Measurements from ENCODE around the gene RAB8B. TPM values are rescaled to one million over a fixed set of nuclear protein-coding genes. Genes with fewer than 3 reads are reported as not detected.

RAB8B gene
- total and polyA plus RNA-seq, 2 of the 13 experiments (the other 11 are each of a cell fraction or from before 2014, with no cell fraction given): 6.8 to 14.2 TPM

- TF ChIP-seq FOSL1 (CRISPR knock-in tag; IDR thresholded peaks at IDR 0.05; ENCODE audit: borderline replicate concordance): 0 out of 2 replicates have a peak, but pooled peaks have one; percentile 53
- peak; percentile 80; the same call in 1 of the 2 replicates for TF ChIP-seq ZFAT (CRISPR knock-in tag; conservative IDR thresholded peaks at IDR 0.05)
- peak; percentile 59; the same call in 1 of the 2 replicates for TF ChIP-seq BRCA1 (CRISPR knock-in tag; IDR thresholded peaks at IDR 0.05)
- peak; percentile 81; the same call in 1 of the 2 replicates for TF ChIP-seq ZNF292 (CRISPR knock-in tag; IDR thresholded peaks at IDR 0.05; ENCODE audit: borderline replicate concordance, low read depth)
- no peak for TF ChIP-seq CEBPZ (IDR thresholded peaks at IDR 0.05; ENCODE audit: low read length)
- TF ChIP-seq CEBPG (CRISPR knock-in tag; IDR thresholded peaks at IDR 0.05): peak; percentile 24; the same call in 1 of the 2 replicates
- TF ChIP-seq THYN1 (CRISPR knock-in tag; IDR thresholded peaks at IDR 0.05; ENCODE audit: borderline replicate concordance, low read depth): no peak
- peak; percentile 54; the same call in 1 of the 2 replicates for TF ChIP-seq MED13 (CRISPR knock-in tag; IDR thresholded peaks at IDR 0.05)
- no peak for TF ChIP-seq NR0B2 (CRISPR knock-in tag; IDR thresholded peaks at IDR 0.05)
- TF ChIP-seq GLI4 (CRISPR knock-in tag; IDR thresholded peaks at IDR 0.05; ENCODE audit: borderline replicate concordance): peak; percentile 18; the same call in 1 of the 2 replicates
- no peak for TF ChIP-seq NCOA1 (CRISPR knock-in tag; IDR thresholded peaks at IDR 0.05)
- peak; percentile 30; the same call in 1 of the 2 replicates for TF ChIP-seq POGZ (CRISPR knock-in tag; IDR thresholded peaks at IDR 0.05)
- peak; percentile 13; the same call in 1 of the 2 replicates for TF ChIP-seq MIER2 (CRISPR knock-in tag; IDR thresholded peaks at IDR 0.05)
- TF ChIP-seq BCL6 (CRISPR knock-in tag; IDR thresholded peaks at IDR 0.05): peak; percentile 53; the same call in 1 of the 2 replicates
- no peak; the same call in 1 of the 2 replicates for TF ChIP-seq ZNF281 (CRISPR knock-in tag; IDR thresholded peaks at IDR 0.05; ENCODE audit: borderline replicate concordance)
- peak; percentile 72; the same call in 1 of the 2 replicates for TF ChIP-seq ZBTB20 (CRISPR knock-in tag; IDR thresholded peaks at IDR 0.05; ENCODE audit: borderline replicate concordance, low read depth)
- TF ChIP-seq MYC (CRISPR knock-in tag; IDR thresholded peaks at IDR 0.05; ENCODE audit: borderline replicate concordance): peak; percentile 93
- TF ChIP-seq MBNL3 (CRISPR knock-in tag; conservative IDR thresholded peaks at IDR 0.05): no peak
- no peak; the same call in 1 of the 2 replicates for TF ChIP-seq HNF1B (CRISPR knock-in tag; IDR thresholded peaks at IDR 0.05)
- TF ChIP-seq LBX2 (CRISPR knock-in tag; IDR thresholded peaks at IDR 0.05; ENCODE audit: borderline replicate concordance): 0 out of 2 replicates have a peak, but pooled peaks have one; percentile 26
These were observed 32.1 kb upstream of the RAB8B start, which contains the start of gene RPS27L (continued) for GRCh38 chr15:63157118-63157843.

All from HepG2 (cell line).